Epidermal melanocyte (primary cell): ENCODE data around the gene ZFYVE9.
"Not testable (repeated sequence)": the region's sequence is repeated elsewhere in the genome, so short reads cannot be mapped to it uniquely, and the experiment has no call there.

Experiments
- DNase-seq: peaks from one replicate; pipeline ENCODE4 v3.0.0; 2011; ENCODE audit warnings: low spot score; ENCODE audit not compliant: insufficient read length

The ZFYVE9 gene

GRCh38 chr1:52368383-52369172 lies 226.7 kb downstream of the ZFYVE9 start:
- no peak for DNase-seq

- not testable (repeated sequence) for DNase-seq
These were observed 228.0 kb downstream of the ZFYVE9 start for GRCh38 chr1:52369851-52370250.

GRCh38 chr1:52385376-52385775 lies 243.5 kb downstream of the ZFYVE9 start:
- DNase-seq, result no peak

- no peak for DNase-seq
These were observed 244.6 kb downstream of the ZFYVE9 start for GRCh38 chr1:52386458-52386857.

- DNase-seq, result no peak
These were observed 251.3 kb downstream of the ZFYVE9 start for GRCh38 chr1:52393174-52393573.
